Testis (tissue), 2 donors: ENCODE data around the gene GABRB2.

Experiments used
- POLR2A ChIP-seq: fragments of 450-650 bp; IDR thresholded peaks from one replicate; pipeline ENCODE4 v1.6.1; 2017; ENCODE audit warnings: antibody characterized with exemption, mild to moderate bottlenecking, moderate library complexity
- TF ChIP-seq, protein P1 (sequence below), 3 experiments: fragments of 450-650 bp in 2 of 3; fragments of 200-600 bp in 1 of 3; sonication (generic) in 1 of 3; IDR thresholded peaks; one replicate each; pipeline ENCODE4 v1.5.1; 2016 to 2019; ENCODE audit warnings: antibody characterized with exemption in 3 of 3, mild to moderate bottlenecking in 2 of 3, moderate library complexity in 1 of 3

- TF ChIP-seq, protein P1, sequence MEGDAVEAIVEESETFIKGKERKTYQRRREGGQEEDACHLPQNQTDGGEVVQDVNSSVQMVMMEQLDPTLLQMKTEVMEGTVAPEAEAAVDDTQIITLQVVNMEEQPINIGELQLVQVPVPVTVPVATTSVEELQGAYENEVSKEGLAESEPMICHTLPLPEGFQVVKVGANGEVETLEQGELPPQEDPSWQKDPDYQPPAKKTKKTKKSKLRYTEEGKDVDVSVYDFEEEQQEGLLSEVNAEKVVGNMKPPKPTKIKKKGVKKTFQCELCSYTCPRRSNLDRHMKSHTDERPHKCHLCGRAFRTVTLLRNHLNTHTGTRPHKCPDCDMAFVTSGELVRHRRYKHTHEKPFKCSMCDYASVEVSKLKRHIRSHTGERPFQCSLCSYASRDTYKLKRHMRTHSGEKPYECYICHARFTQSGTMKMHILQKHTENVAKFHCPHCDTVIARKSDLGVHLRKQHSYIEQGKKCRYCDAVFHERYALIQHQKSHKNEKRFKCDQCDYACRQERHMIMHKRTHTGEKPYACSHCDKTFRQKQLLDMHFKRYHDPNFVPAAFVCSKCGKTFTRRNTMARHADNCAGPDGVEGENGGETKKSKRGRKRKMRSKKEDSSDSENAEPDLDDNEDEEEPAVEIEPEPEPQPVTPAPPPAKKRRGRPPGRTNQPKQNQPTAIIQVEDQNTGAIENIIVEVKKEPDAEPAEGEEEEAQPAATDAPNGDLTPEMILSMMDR (IDR thresholded peaks at IDR 0.05) = no peak
- no peak for TF ChIP-seq POLR2A
Observed at GRCh38 chr5:161399996-161400562, 146.4 kb downstream of the GABRB2 start.
